ENCODE results near the gene NEUROG2.

NEUROG2 gene

DNA sequence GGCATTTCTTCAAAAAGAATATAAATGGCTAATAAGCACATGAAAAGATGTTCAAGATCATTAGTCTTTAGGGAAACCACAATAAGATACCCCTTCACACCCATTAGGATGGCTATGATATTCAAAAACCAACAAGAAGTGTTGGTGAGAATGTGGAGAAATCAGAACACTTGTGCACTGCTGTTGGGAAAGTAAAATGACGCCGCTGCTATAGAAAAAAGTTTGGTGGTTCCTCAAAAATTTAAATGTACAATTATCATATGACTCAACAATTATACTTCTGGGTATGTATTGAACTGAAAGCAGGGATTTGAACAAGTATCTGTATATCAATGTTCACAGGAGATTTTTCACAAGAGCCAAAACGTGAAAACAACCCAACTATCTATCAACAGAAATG lies 29.4 kb upstream of the NEUROG2 start:
- peaks cover 8% of the 10 kb centered on the region for H3K36me3 Mint-ChIP-seq (ENCODE audit: low read depth)
- DNase-seq: no peak
- no peak overlapping the region for H3K27ac Mint-ChIP-seq
- H3K4me1 Mint-ChIP-seq: no peaks in the 10 kb centered on the region
- TF ChIP-seq, protein P1, sequence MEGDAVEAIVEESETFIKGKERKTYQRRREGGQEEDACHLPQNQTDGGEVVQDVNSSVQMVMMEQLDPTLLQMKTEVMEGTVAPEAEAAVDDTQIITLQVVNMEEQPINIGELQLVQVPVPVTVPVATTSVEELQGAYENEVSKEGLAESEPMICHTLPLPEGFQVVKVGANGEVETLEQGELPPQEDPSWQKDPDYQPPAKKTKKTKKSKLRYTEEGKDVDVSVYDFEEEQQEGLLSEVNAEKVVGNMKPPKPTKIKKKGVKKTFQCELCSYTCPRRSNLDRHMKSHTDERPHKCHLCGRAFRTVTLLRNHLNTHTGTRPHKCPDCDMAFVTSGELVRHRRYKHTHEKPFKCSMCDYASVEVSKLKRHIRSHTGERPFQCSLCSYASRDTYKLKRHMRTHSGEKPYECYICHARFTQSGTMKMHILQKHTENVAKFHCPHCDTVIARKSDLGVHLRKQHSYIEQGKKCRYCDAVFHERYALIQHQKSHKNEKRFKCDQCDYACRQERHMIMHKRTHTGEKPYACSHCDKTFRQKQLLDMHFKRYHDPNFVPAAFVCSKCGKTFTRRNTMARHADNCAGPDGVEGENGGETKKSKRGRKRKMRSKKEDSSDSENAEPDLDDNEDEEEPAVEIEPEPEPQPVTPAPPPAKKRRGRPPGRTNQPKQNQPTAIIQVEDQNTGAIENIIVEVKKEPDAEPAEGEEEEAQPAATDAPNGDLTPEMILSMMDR (IDR thresholded peaks at IDR 0.05): no peak
- H3K9me3 Mint-ChIP-seq: no peaks in the 10 kb centered on the region
- H3K4me3 Mint-ChIP-seq: no peak overlapping the region
- H3K27me3 Mint-ChIP-seq (ENCODE audit: low read depth, poor library complexity): no peaks in the 10 kb centered on the region

- DNase-seq: no peak
- Mint-ChIP-seq H3K27me3 (ENCODE audit: low read depth, poor library complexity) (no peaks in the 10 kb centered on the region), H3K36me3 (ENCODE audit: low read depth) (peaks cover 6% of the 10 kb centered on the region), H3K27ac (no peak overlapping the region), H3K4me3 (no peak overlapping the region), H3K9me3 (no peaks in the 10 kb centered on the region), H3K4me1 (no peaks in the 10 kb centered on the region)
- TF ChIP-seq, protein P1 (IDR thresholded peaks at IDR 0.05): no peak
These were observed 24.7 kb upstream of the NEUROG2 start for GRCh38 chr4:112540695-112541094.

GRCh38 chr4:112536123-112536522 lies 20.1 kb upstream of the NEUROG2 start:
- Mint-ChIP-seq H3K36me3 (ENCODE audit: low read depth) (no peaks in the 10 kb centered on the region), H3K9me3 (no peaks in the 10 kb centered on the region), H3K4me1 (no peaks in the 10 kb centered on the region), H3K27me3 (ENCODE audit: low read depth, poor library complexity) (peaks cover 3% of the 10 kb centered on the region), H3K27ac (no peak overlapping the region), H3K4me3 (no peak overlapping the region)
- TF ChIP-seq, protein P1 (IDR thresholded peaks at IDR 0.05): no peak
- no peak for DNase-seq

- H3K27ac Mint-ChIP-seq: no peak overlapping the region
- TF ChIP-seq, protein P1 (IDR thresholded peaks at IDR 0.05): no peak
- no peak for DNase-seq
- H3K9me3 Mint-ChIP-seq: no peaks in the 10 kb centered on the region
- H3K4me3 Mint-ChIP-seq: no peak overlapping the region
- no peaks in the 10 kb centered on the region for H3K4me1 Mint-ChIP-seq
- peaks cover 16% of the 10 kb centered on the region for H3K27me3 Mint-ChIP-seq (ENCODE audit: low read depth, poor library complexity)
- no peaks in the 10 kb centered on the region for H3K36me3 Mint-ChIP-seq (ENCODE audit: low read depth)
These were observed 16.3 kb upstream of the NEUROG2 start for GRCh38 chr4:112532267-112532666.

- TF ChIP-seq, protein P1 (IDR thresholded peaks at IDR 0.05): no peak
- H3K27me3 Mint-ChIP-seq (ENCODE audit: low read depth, poor library complexity): peaks cover 27% of the 10 kb centered on the region
- no peak overlapping the region for H3K27ac Mint-ChIP-seq
- no peaks in the 10 kb centered on the region for H3K4me1 Mint-ChIP-seq
- H3K9me3 Mint-ChIP-seq: no peaks in the 10 kb centered on the region
- H3K4me3 Mint-ChIP-seq: no peak overlapping the region
- no peaks in the 10 kb centered on the region for H3K36me3 Mint-ChIP-seq (ENCODE audit: low read depth)
- DNase-seq: no peak
These were observed 15.2 kb upstream of the NEUROG2 start for GRCh38 chr4:112531146-112531545.

DNA sequence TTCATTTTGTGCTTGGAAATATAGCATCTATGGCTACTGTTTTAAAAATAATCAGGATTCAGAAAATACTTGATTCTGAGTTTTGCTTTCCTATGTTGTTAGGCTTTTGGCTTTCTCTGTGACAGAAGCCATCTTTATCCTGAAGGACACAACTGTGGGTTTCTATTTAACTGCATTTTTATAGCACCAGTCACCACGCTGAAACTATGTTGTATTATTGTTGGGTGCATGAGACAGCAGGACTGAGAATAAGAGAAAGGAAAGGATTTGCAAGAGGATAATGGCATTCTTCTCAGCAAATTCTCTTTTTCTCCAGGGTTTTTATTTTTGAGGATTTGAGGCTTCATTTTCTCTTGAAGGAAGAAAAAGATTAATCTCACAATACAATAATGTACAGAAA lies 10.1 kb upstream of the NEUROG2 start:
- H3K36me3 Mint-ChIP-seq (ENCODE audit: low read depth): no peaks in the 10 kb centered on the region
- no peak for DNase-seq
- peaks cover 24% of the 10 kb centered on the region for H3K4me1 Mint-ChIP-seq
- H3K27me3 Mint-ChIP-seq (ENCODE audit: low read depth, poor library complexity): peaks cover 74% of the 10 kb centered on the region
- H3K9me3 Mint-ChIP-seq: peaks cover 13% of the 10 kb centered on the region
- no peak overlapping the region for H3K4me3 Mint-ChIP-seq
- no peak overlapping the region for H3K27ac Mint-ChIP-seq
- TF ChIP-seq, protein P1 (IDR thresholded peaks at IDR 0.05): no peak

Data from nephron progenitor cell (in vitro differentiated cells).